LNCAP (cell line): ENCODE data around the gene HPS1.

ENCODE experiments used
- CTCF ChIP-seq: fragments of 450-650 bp; IDR thresholded peaks from 2 replicates; pipeline ENCODE4 v1.5.1; 2017; ENCODE audit warnings: mild to moderate bottlenecking

HPS1 gene

GRCh38 chr10:98470850-98471249, 24.1 kb upstream of the HPS1 start:
- TF ChIP-seq CTCF = no peak

- no peak for TF ChIP-seq CTCF
Observed at GRCh38 chr10:98469001-98469931, 22.5 kb upstream of the HPS1 start.

GRCh38 chr10:98467506-98468318, 21.0 kb upstream of the HPS1 start:
- peak; percentile 81 for TF ChIP-seq CTCF

- no peak for TF ChIP-seq CTCF
Observed at GRCh38 chr10:98466861-98467505, 20.2 kb upstream of the HPS1 start.

- no peak for TF ChIP-seq CTCF
Observed at GRCh38 chr10:98465866-98466265, 19.1 kb upstream of the HPS1 start.

GRCh38 chr10:98463976-98464754, 17.4 kb upstream of the HPS1 start:
- TF ChIP-seq CTCF = no peak

GRCh38 chr10:98463016-98463415, 16.3 kb upstream of the HPS1 start:
- no peak for TF ChIP-seq CTCF
